Endometrial microvascular endothelial cells (primary cell): ENCODE measurements around the gene ACSM6. TPM values are rescaled to one million over a fixed set of nuclear protein-coding genes. Genes with fewer than 3 reads are reported as not detected.

ENCODE experiments used
- in situ Hi-C: cut with HindIII; loops from 2 replicates; pipeline ENCODE4 v1.10.0; 2017; ENCODE audit warnings: low sequenced_read_pairs, low pct_unique_long_range_greater_than_20kb; ENCODE audit errors: inconsistent ontology term
- total RNA-seq: library from RNA; depleted of rRNA; stranded (reverse); fragments of >200 nt; gene quantifications from one replicate; pipeline ENCODE4 v1.2.3, GENCODE V29; 2015; ENCODE audit errors: inconsistent ontology term

ACSM6 gene
- total RNA-seq, 1 donor from 2014 or later = not detected

- in situ Hi-C loops = no loop called here
Observed at GRCh38 chr10:95262763-95263518, 68.9 kb downstream of the ACSM6 start.

GRCh38 chr10:95263864-95264226 lies 69.8 kb downstream of the ACSM6 start:
- in situ Hi-C loops = no loop called here

DNA sequence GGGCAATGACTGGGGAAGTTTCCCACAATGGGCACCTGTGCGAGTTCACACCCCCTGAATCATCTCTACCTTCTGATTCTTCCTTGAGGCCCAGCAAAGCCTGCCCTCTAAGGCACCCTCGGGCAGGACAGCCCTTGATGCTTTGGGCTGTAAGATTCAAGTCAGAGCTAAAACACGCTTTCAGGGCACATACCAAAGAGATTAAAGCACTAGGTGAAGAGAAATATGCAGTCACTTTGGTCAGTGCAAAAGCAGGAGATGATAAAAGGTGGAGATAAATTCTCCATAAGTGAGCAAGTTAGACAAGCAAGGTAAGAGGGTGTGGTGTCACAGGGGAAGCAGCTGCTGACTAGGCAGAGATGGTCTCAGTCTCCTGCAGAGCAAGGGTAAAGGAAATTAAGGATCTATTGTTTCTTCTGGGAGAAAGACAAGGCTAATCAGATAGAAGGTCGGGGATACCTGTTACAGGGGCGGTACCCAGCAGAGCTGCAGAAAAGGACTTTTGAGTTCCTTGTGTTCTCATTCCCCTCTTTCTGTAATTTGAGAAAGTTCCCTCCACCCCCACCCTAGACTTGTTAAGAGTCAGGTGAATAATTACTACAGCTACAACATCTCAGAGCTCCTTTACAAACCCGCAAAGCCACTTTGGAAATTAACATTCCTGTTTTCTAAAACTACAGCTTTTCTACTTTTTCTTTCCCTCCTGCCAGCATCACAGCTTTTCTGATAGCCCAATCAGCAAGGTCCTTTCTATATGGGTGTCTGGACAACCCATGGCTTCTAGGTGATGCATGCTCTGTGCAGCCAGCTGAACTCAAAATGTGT lies 70.4 kb downstream of the ACSM6 start:
- in situ Hi-C loops = no loop called here

- in situ Hi-C loops = no loop called here
Observed at GRCh38 chr10:95265572-95265971, 71.5 kb downstream of the ACSM6 start.

- in situ Hi-C loops = no loop called here
Observed at GRCh38 chr10:95266674-95267095, 72.6 kb downstream of the ACSM6 start.

DNA sequence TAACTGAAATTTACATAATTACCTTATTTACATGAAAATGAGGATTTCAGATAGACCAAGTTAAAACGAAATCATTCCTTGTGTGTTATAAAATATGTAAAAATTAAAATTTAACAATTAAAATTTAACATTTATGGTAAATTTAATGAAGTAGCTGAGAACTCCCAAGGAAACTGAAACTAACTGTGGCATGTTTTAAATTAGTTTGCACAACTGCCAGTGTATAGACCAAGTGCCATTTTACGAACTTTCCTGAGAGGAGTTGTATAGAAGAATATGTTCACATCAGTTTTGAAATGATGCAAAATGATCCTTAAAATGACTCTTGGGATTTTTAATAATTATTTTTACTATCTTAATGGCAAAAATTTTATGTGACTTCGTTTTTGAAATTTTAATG lies 73.2 kb downstream of the ACSM6 start:
- in situ Hi-C loops = no loop called here

GRCh38 chr10:95268438-95268837 lies 74.4 kb downstream of the ACSM6 start:
- in situ Hi-C loops = no loop called here

- in situ Hi-C loops = no loop called here
Observed at GRCh38 chr10:95273393-95274312, 79.6 kb downstream of the ACSM6 start.

DNA sequence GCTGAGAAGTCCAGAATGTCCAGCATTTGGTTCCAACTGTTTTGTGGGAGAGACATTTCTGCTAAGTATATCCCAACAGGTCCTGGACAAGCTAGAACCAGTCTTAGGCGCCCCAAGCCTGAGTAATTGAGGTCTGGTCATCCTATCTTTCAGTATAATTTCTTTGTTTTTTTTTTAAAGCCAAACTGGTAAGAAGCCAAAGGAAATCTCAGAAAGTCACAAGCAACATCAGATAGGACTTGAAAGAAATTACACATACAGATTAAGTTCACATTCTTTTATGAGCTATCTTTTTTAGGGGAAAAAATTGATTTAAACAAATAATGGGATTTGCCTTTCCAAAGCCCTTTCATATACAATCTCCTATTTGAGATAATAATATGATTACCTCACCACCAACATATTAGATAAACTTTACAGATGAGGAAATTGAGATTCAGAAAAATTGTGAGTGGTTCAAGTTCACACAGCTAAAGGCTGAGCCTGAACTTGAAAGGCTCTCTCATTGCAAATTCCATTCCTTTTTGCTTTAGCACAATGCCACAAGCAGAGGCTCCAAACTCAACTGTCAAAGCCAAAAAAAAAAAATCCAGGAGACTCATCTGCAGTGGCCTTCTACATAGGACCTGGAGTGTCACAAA lies 81.8 kb downstream of the ACSM6 start:
- in situ Hi-C loops = no loop called here

DNA sequence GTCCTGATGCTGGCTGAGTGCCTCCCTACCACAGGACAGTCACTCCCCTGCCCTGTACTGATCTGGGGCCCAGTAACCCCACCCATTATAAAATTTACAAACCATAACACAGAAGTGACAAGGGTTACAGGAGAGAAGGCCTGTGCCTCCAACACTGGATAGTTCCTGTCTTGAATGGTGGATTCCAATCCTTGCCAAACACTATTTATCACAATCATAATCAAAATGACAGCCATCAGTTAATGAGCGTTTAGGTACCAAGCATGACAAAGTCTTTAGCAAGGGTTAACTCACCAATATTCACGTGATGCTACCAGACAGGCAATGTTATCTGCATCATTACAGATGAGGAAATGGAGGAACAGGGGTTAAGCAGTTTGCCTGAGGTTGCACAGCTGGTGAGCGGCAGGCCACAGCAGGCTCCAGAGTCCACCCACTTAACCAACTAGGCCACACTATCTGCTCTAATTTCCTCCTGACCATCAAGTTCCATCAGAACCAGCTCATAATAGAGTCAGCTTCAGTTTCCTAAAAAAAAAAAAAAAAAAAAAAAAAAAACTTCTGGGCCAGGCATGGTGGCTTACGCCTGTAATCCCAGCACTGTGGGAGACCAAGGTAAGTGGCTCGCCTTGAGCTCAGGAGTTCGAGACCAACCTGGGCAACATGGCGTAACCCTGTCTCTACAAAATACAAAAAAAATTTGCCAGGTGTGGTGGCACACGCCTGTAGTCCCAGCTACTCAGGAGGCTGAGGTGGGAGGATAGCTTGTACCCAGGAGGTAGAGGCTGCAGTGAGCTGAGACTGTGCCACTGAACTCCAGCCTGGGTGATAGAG lies 82.5 kb downstream of the ACSM6 start:
- in situ Hi-C loops = no loop called here

- in situ Hi-C loops = no loop called here
Observed at GRCh38 chr10:95277201-95277570, 83.1 kb downstream of the ACSM6 start.

DNA sequence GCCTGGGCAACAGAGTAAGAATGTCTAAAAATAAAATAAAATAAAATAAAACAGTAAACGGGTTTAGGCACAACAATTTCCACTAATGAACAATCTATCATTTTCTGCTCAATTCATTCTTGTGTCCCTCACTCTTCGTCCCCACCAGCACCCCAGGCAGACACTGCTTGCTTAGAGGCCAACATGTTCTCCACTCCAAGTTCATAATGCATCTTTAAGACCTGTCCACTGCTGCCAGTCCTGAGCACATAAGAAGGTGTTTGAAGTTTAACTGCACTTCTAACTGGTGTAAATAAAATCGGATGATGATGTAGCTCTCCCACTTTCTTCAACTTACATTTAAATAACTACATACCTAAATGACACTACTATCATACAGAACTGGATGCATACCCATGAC lies 83.6 kb downstream of the ACSM6 start:
- in situ Hi-C loops = no loop called here

Other genes starting within 250 kb of the ACSM6 start
- gene CYP2C8, start 124.7 kb upstream of the ACSM6 start, total RNA-seq = not detected
- 162 TPM for gene PDLIM1, start 96.8 kb downstream of the ACSM6 start, total RNA-seq